ENCODE results near the gene PPP1R14C.

PPP1R14C gene

DNA sequence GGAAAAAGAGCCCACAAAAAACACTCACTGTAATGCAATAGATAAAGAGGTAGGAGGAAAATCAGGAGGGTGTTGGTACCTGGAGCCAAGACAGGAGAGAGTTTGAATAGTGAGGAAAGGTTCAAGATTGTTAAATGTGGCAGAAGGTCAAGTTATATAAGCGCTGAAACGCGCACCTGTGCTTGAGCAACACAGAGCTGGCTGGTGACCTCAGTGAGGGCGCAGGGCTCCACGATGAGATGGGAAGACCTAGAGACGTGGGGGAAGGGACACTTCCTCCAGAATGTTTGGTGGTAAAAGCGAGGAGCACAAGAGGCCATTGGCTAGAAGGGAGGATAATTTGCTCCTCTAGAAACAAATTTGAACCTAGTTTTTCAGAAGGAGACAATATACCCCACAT lies 4.2 kb upstream of the PPP1R14C start:
- no peak for DNase-seq (ENCODE audit: low read depth, low spot score)

DNA sequence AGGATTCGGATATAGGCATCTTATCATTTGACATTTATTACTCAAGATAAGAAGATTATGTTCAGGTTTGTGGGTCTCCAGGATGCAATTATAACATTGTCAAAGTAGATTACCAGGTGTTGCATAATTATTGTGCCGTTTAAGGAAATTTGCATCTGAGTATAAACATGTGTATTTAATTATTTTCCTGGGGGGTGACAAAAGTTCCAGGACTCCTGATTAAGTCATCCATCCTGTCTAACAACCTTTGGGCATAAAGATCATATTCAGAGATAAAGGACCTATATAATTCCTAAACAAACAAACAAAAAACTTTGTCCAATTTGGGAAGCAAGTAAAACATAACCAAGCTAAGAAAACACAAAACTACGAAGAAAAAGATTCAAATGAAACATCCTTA lies 3.3 kb upstream of the PPP1R14C start:
- DNase-seq (ENCODE audit: low read depth, low spot score) = no peak

DNA sequence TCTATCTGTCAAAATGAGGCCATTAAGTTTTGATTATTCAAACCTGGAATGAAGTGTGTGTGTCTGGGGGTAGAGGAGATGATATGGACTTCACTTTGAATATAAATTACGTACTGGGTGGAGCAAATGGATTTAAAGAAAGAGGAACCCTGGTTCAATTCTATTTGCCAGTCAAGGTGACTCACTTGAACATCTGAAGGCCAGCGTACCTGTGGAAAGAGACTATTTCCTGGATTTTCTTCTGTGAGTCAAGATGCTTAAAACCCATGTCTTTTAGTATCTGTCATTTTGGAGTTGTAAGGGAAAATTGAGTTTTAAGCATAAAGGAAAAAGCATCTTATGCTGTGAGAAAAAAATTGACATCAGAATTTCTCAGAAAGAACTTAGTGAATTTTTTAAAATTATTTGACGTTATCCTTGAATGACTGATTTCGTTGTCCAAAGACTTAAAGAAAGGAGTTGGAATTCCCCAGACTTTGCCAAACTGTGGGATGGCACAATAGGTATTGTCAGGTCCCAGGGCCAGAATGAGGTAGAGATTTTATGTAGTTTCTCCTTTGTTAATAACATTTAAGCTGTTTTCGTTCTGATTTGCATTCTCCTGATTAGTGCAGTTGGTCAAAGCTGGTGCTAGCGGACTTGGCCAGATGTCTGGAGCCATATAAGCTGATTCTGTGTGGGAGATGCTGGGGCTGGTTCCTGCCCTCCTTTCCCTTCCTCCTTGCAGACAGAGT lies 2.4 kb upstream of the PPP1R14C start:
- DNase-seq (ENCODE audit: low read depth, low spot score) = no peak

DNA sequence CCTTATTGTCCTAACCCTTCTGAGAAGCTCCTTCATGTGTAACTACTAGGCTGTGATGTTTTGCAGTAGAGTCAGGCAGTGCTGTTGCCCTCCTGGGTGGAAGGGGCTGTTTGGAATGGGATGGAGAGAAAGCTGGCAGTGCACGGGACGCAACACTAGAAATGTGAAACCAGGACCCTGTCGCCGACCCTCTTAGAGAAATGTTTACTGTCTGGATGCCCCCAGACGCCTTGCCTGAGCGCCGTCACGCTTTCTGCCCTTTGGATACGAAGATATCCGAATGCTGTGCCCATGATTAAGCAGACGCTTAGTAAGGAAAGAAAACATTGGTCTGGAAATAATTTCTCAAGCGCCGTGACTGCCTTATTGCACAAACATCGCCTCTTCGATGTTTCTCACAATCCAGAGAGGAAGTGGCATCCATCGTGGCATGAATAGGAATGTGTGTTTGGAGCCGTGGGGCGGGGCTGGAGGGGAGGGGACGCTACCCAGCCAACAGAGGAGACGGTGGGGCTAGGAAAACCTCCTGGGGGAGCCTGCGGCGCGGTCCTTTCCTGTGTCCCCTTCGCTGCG lies 661 bp upstream of the PPP1R14C start:
- DNase-seq (ENCODE audit: low read depth, low spot score) = no peak

DNA sequence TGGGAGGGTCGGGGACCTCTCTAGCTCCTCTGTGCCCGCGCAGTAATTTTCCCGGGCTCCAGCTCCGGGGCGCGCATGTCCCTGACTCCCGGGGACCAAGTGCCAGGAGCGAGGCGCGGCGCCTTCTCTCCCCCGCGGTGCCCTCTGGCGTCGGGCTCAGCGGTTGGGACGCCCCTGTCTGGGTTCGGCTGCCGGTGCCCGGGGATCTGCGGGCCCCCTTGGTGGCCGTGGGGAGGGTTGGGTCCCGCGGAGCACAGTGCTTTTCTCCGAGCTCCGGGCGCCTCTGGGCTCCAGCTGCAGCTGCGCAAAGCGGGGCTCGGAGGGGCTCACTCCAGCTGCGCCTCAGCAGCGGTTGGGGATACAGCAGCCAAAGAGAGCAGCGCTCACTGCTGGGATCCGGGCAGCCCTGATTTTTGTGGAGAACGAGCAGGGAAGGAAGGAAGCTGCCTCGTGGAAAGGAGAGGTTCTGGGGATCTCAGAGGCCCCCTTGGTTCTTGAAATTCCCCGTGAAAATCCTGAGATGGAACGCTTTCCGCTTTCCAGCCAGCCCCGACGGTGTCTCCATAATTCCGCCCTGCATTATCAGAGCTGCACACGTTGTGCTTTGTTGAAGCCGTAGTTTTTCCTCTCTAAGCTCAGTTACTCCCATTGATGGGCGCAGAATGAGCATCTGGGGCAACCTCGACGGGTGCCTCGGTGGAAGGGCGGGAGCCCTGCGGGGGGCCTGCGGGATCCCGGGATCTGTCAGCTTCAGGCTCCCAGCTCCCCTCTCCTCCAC lies 861 bp downstream of the PPP1R14C start:
- DNase-seq (ENCODE audit: low read depth, low spot score) = no peak

DNA sequence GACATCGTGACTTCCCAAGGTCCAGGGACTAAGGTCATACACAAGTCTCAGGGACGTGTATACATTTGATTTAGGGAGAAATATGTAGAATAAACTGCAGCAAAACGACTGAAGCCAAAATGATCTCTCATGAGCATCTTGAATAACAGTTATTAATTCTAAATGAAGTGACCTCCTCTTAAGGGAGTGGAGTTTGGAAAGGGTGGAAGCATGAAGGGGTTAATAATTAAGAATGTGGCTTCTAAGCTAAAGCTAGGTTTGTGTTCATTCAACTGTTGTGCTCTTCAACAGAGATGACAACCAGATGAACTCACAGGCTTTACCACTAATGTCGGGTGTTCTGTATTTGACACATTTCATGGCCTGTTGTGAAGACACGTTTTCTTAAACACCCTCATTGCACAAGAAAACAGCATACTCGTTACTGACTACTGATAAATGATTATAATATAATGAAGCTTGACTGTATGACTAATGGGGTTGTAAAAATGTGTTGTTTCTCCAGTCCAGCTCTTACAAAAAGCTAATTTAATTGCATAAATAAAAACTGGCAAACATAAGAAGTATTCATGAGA lies 1.5 kb downstream of the PPP1R14C start:
- DNase-seq (ENCODE audit: low read depth, low spot score) = no peak

DNA sequence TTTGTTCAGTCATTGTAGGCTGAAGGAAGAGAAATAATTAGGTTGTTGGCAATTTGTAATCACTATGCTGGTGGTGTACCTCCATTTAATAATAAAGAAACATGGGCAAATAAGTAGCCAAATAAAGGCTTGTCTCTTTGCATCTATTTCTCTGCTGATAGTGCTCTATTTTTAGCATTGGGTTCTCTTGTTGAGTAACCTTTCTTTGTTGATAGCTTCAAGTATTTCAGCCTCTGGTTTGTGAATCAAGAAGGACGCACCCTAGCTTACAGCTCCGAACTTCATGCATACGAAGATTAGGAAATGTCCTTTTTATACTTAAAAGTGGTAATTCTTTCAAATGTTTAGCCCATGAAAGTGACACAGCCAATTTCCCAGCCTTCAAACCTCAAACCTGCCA lies 2.6 kb downstream of the PPP1R14C start:
- no peak for DNase-seq (ENCODE audit: low read depth, low spot score)

DNA sequence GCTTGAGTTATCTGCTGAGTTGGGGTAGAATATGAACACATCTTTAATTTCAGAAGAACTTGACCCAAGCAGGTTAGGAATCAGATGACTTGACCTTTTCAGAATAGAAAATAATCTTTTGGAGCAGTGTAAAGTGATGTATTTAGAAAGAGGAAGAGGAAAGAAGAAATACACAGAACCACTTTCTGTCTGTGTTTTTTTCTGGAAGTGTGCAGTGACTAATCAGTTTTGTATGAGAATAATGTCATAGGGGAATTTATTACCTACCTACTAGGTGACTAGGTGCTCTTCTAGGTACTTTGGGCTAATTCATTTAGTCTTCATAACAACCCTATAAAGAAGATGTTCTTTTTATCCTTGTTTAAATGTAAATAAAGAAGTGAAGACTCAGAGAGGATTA lies 3.0 kb downstream of the PPP1R14C start:
- DNase-seq (ENCODE audit: low read depth, low spot score) = no peak

DNA sequence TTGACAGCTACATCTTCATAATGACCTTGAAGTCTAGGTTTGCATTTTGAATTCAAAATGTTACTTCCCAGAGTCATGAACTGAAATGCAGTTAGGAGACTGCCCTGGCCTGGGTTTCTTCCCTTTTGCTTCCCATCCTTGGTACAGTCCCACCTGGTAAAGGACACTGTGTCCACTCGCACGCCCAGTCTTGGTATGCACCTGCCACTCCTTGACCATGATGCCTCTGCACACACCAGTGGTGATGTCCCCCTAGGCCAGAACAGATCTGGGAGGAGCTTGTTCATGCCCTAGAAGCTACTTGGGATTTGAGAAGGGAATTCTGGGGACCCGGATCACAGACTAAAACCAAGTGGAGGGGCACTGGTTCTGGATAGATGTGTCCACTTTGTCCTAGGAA lies 3.6 kb downstream of the PPP1R14C start:
- no peak for DNase-seq (ENCODE audit: low read depth, low spot score)

DNA sequence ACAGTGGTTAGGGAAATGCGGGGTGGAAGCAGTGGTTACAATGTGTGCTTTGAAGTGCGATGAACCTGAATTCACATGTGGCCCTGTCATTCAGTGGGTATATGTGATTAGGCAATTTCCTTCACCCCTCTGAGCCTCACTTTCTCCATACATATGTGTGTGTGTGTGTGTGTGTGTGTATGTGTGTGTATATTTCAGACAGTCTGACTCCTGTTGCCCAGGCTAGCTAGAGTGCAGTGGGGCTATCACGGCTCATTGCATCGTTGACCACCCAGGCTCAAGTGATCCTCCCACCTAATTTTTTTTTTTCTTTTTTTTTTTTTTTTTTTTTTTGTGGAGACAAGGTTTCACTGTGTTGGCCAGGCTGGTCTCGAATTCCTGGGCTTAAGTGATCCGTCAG lies 6.3 kb downstream of the PPP1R14C start:
- no peak for DNase-seq (ENCODE audit: low read depth, low spot score)

DNA sequence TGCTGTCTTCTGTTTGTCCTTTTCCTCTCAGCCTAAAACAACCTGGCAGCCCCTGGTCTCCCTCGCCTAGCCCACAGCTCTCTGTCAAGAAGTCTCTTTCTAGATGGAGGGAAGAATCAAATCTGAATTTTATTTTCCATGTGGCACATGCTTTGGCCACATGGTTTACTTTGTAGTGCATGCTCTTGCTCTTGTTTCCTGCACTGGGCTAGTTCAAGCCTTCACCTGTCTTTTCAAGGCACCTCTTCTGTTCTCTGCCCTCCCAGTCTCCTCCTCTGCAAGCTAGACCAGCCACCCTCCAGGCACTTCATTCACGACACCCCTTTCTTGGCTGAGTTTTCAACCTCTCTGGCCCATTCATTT lies 7.6 kb downstream of the PPP1R14C start:
- no peak for DNase-seq (ENCODE audit: low read depth, low spot score)

DNA sequence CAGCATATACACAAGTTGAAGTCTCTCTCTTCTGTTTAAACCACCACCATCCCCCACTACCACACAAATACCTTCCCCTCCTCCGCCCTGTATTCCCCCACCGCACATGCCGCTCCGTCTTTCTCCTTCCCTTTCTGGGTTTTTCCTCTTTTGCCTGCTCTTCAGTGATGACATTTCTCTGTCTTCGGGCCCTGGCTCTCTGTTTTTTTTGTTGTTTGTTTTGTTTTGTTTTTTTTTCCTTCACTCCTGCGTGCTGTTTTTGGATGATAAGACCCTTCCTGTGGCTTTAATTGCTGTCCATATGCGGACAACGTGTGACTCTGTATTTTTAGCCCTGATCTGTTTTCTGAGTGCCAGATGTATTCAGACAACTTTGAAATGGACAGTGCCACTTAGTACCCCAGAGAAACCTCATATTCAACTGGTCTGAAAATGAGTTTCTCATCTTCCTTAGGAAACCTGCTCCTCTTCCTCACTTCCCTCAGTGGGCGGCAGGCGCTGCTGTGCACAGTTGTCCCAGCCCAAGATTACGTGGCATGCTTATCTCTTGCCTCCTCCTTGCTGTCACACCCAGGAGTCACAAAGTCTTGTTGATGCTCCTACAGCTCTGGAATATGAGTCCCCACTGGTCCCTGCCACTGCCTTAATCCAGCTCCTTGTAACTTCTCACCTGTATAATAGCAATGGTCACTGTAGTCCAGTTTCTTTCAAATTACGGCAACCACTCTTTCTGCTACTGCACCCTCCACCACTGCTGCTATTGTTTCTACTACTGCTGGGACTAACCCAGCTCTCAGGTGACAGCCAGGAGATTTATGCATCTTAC lies 8.2 kb downstream of the PPP1R14C start:
- no peak for DNase-seq (ENCODE audit: low read depth, low spot score)

DNA sequence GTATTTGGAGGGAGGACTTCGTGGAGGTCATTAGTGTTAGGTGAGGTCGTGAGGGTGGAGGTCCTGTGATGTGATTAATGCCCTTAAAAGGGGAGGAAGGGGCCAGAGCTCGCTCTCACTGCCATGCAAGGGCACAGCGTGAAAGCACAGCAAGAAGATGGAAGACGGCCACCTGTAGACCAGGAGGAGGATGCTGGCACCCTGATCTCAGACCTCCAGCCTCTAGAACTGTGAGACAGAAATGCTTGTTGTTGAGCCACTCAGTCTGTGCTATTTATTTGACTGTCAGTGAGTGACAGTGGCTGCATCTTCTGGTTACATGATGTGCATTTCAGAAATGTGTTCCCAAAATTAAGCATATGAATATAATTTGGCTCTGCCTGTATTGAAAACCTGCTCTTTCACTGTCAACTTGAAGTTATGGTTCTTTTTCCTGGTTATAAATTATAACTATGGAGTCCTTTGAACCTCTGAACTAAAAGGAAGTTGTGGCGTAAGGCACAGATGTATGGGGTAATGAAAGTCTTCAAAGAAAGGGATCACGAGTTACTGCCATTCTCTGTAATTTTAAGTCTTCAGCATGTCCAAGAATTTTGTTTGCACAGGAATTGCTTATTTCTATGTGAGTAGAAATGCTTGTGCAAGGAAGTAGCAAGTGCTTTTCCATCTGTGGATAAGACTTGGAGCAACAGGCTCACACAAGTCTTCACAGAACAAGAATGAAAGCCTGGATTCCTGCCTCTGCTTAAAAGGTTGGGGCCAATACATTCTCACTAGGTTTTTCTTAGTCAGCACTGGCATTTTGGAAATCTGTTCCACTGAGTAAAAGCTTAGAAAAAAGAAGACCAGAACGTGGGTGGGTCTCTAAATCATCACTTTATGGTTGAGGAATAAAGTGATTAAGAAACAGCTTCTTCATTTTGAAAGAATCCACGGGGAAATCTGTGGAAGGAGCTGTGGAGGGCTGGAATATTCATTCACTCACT lies 10.3 kb downstream of the PPP1R14C start:
- no peak for DNase-seq (ENCODE audit: low read depth, low spot score)

DNA sequence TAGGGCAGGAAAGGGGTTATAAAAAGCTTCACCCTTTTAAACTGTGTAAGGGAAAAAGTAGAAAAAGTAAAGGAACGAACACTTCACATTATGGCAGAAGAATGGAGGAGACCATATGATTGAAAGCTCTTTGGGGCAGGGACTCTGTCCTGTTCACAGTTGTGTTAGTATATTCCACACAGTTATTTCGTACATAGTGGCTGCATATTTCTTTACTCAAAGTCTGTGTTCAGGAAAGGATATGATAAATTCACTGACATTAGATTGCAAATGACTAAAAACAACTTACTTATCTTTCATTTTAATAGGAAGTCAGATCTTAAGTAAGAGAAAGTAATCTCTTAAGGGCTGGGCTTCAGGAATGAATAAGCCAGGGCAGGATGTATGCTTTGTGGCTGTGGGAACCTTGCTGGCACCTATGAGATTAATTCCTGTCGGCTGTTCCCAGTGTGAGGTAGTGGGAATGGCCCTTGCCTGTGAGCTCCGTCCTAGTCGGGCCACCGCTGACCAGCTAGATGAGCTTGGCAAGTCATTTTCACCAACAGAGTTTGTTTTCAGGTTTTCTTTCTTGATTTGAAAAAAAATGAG lies 11.2 kb downstream of the PPP1R14C start:
- no peak for DNase-seq (ENCODE audit: low read depth, low spot score)

DNA sequence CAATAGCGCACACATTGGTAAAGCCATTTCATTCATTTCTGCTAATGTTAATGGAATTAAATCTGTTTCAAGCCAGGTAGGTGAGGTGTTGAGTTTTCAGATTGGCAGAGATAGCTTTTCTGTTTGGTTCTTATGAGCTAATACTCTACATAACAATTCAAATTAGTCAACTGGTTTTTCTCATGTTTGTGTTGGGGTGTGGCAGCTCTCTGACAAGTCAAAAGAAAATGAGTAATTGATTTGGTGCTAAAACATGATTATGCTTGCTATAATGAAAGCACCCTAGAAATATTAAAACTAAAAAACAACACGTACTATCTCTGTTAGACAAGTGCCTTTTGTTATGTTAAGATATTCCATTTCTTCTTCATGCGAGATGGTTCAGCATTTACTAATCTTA lies 13.6 kb downstream of the PPP1R14C start:
- no peak for DNase-seq (ENCODE audit: low read depth, low spot score)

DNA sequence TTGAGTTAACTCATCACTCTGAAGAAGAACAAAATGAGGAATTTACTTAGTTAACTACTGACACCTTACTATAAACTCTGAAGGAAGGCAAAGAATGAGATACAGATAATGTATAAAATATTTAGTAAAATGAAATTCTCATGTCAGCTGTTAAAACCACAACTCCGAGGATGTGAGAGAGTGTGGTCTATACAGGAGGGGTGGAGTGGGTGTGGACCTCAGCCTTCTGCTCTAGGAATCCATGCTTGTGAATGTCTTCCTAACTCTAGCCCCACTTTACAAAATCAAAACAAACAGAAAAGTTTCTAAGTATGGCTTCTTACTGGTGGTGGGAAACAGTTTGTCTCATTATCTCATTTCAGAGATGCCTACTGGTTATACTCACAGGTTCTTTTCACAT lies 14.2 kb downstream of the PPP1R14C start:
- DNase-seq (ENCODE audit: low read depth, low spot score) = no peak

DNA sequence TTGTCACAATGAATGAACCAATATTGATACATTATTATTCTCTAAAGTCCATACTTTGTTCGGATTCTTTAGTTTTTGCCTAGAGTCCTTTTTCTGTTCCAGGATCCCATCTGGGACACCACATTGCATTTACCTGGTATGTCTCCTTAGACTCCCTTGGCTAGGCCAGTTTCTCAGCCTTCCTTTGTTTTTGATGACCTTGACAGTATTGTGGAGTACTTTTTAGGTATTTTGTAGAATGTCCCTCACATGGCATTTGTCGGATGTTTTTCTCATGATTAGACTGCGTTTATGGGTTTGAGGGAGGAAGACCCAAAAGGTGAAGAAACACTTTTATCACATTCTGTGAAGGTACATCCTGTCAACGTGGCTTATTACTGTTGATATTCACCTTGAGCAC lies 16.9 kb downstream of the PPP1R14C start:
- no peak for DNase-seq (ENCODE audit: low read depth, low spot score)

DNA sequence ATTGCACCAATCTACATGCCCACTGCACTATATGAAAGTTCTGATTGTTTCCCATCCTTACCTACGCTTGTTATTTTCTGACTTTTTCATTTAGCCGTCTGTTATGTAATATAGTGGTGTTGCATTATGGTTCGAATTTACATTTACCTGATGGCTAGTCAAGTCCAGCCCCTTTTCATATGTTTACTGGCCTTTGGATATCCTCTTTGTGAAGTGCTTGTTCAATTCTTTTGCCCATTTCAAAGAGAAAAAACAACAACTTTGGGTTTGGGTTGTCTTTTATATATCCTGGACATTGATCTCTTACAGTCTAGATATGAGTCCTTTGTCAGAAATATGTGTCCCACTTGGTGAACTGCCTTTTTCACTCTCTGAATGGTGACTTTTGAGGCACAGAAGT lies 21.1 kb downstream of the PPP1R14C start:
- DNase-seq (ENCODE audit: low read depth, low spot score) = no peak

DNA sequence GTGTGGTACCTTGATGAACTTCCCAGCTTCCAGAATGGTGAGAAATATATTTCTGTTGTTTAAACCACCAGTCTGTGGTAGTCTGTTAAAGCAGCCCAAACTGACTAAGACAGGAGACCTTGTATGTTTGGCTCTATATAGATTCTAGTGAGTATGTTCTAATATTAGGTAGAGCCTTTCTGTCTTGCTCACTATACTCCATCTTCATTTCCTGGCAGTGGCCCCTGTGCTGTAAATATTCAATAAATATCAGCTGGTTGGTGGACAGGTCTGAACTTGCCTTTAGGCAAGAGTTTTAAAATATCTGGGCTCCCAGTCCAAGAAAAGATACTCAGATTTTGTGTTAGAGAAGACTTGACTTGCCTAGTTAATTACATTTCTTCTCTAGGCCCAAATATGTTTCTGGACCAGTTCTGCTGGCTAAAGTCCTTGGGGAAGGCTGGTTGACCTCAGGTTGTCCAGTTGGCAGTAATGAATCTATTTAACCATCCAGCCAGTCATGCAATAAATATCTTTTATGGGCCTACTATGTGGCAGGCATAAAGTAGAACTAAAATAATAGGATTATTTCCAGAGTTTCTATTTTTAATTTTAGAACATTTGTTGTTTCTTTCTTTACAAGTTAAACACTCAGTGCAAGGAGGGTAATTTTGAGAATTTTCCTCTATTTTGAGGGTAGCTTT lies 22.3 kb downstream of the PPP1R14C start:
- DNase-seq (ENCODE audit: low read depth, low spot score) = no peak

DNA sequence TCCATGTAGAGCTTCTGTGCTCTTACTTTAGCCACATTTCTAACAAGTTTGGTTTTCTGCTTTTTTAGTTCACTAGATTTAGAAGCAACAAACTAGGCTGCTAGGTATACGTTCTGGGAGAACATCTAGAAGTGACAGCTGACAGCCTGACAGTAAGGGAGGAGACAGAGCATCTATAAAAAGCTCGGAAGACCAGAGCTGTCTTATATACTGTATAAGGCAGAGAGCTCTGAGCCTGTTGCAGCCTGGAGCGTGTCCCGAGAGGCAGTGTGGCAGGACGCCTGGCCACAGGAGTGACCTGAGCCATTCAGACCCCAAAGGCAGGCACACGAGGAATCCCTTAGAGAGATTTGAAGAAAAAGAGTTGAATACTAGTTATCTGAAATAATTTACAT lies 24.6 kb downstream of the PPP1R14C start:
- DNase-seq (ENCODE audit: low read depth, low spot score) = no peak
